Tibial nerve (tissue), 4 donors: ENCODE measurements around the gene TCF4.

Experiments used
- CTCF ChIP-seq, 5 experiments: fragments of 200-600 bp in 3 of 5; fragments of 450-650 bp in 2 of 5; sonication (generic) in 3 of 5; IDR thresholded peaks; one replicate each; pipeline ENCODE4 v1.5.1; 2016 to 2019; ENCODE audit warnings: antibody characterized with exemption in 5 of 5, mild to moderate bottlenecking in 3 of 5, moderate library complexity in 2 of 5
- EP300 ChIP-seq, 2 donors: sonication (generic); formaldehyde crosslinking; IDR thresholded peaks; one replicate each; pipeline ENCODE4 v1.6.1; 2017; ENCODE audit warnings: antibody characterized with exemption in 2 of 2, mild to moderate bottlenecking in 1 of 2
- POLR2A ChIP-seq, 2 donors: fragments of 450-650 bp; IDR thresholded peaks; one replicate each; pipeline ENCODE4 v1.6.1; 2017; ENCODE audit warnings: antibody characterized with exemption in 2 of 2, mild to moderate bottlenecking in 2 of 2, moderate library complexity in 2 of 2

DNA sequence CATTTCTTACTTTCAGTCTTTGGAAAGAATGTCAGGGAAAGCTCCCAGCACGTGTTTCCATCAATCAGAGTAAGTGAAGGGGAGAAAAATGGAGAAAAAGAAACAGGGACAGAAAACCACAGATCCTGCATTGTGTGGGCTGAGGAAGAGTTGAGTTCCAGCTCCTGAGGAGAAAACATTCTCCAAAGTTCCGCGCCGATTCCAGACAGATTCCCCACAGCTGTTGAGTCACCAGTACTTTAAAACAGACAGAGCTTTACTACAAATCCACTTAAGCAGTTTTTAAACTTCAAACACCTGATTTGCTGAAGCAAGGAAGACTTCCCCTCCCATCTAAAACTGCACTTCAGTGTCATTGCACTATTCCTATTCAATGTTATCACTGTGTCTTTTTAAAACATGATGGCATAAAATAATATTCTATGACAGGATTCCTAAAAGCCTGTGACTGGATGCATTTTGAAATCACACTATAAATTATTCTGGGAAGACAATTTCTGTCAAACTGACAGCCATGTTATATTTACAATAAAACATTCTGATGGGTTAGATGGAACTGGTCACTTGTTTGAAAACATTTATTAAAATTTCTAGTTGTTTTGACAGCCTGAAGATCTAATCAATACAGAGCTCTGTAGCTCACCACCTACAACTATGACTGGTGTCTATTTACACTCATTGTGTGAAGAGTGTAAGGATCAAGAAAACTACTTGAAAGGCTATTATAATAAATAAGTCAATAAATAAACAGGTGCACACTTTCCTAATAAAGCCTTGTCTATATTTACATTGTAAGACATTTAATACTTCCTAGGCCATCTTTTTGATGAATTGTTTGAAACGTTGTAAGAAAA is 40.9 kb downstream of the TCF4 start:
- TF ChIP-seq EP300 (IDR thresholded peaks at IDR 0.05) (no peak), POLR2A (IDR thresholded peaks at IDR 0.05) (no peak), CTCF (IDR thresholded peaks at IDR 0.05) (no peak)
